ENCODE results near the gene MAGEA4.

MAGEA4 gene

DNA sequence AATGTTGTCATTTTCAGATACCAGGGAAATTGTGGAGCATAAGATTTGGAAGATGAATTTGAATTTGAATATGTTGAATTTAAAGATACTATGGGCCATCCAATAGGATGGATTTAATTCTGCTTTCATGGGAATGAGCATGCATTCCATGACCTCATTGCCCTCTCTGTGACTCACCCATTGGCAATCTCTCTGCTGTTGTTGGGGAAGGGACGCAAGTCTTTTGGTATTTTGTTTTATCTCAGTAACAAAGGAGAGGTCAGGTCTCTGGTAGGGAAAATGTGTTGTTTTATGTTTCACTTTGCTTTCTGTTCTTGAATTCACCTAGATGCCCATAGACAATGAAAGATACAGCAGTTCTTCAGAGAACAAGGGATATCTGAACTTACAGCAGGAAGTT is 42.1 kb upstream of the MAGEA4 start:
- TF ChIP-seq SETDB1 (IDR thresholded peaks at IDR 0.05; ENCODE audit: insufficient read length, low read length) (no peak), GLIS2 (tag by site-specific recombination; IDR thresholded peaks at IDR 0.05) (no peak)
- ChIA-PET CTCF (interaction anchor here (0.8 to 1.6 kb wide), 2 partner anchors 18 to 117 kb away, joined by 3 to 4 read pairs; no protein-coding TSS in a partner anchor), POLR2A (interaction anchor here (1.4 kb wide), 1 partner anchor 103 kb away, joined by 5 read pairs; no protein-coding TSS in a partner anchor)
- no peak overlapping the region for H3K4me3 ChIP-seq (ENCODE audit: low read depth, low read length)
- no peak overlapping the region for H3K27ac ChIP-seq (ENCODE audit: extremely low read depth, low read depth, low read length)
- H3K4me1 ChIP-seq (ENCODE audit: control insufficient read depth, insufficient read depth, low read length), result no peaks in the 10 kb centered on the region
- no peaks in the 10 kb centered on the region for H3K9me3 ChIP-seq (ENCODE audit: control insufficient read depth, insufficient read depth, low read depth, low read length)
- H3K36me3 ChIP-seq (ENCODE audit: control insufficient read depth in 2 of 2, insufficient read depth in 1 of 2, low read length in 2 of 2), result no peaks in the 10 kb centered on the region

DNA sequence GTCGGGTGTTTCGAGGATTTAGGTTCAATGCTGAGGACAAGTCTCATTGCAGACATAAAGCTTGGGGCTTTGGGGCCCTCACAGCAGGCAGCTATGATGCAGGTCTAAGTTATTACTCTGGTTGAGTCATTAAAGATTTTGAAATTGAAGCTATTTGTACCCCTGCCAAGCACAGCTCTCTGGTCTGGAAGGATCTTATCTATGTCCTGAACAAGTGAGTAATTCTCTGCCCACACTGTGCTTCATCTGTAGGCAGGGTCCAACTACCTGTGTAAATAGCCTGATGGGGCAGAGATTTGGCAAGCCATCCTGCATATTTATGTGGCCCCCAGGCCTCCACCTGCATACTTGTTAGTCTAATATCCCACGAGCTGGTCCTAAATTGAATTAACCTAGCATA is 41.4 kb upstream of the MAGEA4 start:
- ChIA-PET CTCF (interaction anchor here (0.6 to 1.6 kb wide), 4 partner anchors 19 to 118 kb away, joined by 3 to 4 read pairs (median 3); no protein-coding TSS in a partner anchor), POLR2A (interaction anchor here (0.9 to 1.4 kb wide), 2 partner anchors 32 to 102 kb away, joined by 3 to 5 read pairs; no protein-coding TSS in a partner anchor)
- Histone ChIP-seq H3K4me3 (ENCODE audit: low read depth, low read length) (no peak overlapping the region), H3K36me3 (ENCODE audit: control insufficient read depth in 2 of 2, insufficient read depth in 1 of 2, low read length in 2 of 2) (no peaks in the 10 kb centered on the region), H3K9me3 (ENCODE audit: control insufficient read depth, insufficient read depth, low read depth, low read length) (no peaks in the 10 kb centered on the region), H3K4me1 (ENCODE audit: control insufficient read depth, insufficient read depth, low read length) (no peaks in the 10 kb centered on the region), H3K27ac (ENCODE audit: extremely low read depth, low read depth, low read length) (no peak overlapping the region)
- TF ChIP-seq HOXC10 (CRISPR knock-in tag; IDR thresholded peaks at IDR 0.05), result no peak
- TF ChIP-seq, protein P1, sequence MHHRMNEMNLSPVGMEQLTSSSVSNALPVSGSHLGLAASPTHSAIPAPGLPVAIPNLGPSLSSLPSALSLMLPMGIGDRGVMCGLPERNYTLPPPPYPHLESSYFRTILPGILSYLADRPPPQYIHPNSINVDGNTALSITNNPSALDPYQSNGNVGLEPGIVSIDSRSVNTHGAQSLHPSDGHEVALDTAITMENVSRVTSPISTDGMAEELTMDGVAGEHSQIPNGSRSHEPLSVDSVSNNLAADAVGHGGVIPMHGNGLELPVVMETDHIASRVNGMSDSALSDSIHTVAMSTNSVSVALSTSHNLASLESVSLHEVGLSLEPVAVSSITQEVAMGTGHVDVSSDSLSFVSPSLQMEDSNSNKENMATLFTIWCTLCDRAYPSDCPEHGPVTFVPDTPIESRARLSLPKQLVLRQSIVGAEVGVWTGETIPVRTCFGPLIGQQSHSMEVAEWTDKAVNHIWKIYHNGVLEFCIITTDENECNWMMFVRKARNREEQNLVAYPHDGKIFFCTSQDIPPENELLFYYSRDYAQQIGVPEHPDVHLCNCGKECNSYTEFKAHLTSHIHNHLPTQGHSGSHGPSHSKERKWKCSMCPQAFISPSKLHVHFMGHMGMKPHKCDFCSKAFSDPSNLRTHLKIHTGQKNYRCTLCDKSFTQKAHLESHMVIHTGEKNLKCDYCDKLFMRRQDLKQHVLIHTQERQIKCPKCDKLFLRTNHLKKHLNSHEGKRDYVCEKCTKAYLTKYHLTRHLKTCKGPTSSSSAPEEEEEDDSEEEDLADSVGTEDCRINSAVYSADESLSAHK (tag by site-specific recombination; IDR thresholded peaks at IDR 0.05), result no peak
- TF ChIP-seq OSR2 (tag by site-specific recombination; IDR thresholded peaks at IDR 0.05), result no peak
- no peak for TF ChIP-seq ZNF837 (tag by site-specific recombination; IDR thresholded peaks at IDR 0.05)
- no peak for TF ChIP-seq SCRT2 (tag by site-specific recombination; IDR thresholded peaks at IDR 0.05)
- TF ChIP-seq ZNF426 (tag by site-specific recombination; IDR thresholded peaks at IDR 0.05), result no peak
- no peak for TF ChIP-seq ZNF16 (tag by site-specific recombination; IDR thresholded peaks at IDR 0.05; ENCODE audit: low read depth)
- TF ChIP-seq, protein P2, sequence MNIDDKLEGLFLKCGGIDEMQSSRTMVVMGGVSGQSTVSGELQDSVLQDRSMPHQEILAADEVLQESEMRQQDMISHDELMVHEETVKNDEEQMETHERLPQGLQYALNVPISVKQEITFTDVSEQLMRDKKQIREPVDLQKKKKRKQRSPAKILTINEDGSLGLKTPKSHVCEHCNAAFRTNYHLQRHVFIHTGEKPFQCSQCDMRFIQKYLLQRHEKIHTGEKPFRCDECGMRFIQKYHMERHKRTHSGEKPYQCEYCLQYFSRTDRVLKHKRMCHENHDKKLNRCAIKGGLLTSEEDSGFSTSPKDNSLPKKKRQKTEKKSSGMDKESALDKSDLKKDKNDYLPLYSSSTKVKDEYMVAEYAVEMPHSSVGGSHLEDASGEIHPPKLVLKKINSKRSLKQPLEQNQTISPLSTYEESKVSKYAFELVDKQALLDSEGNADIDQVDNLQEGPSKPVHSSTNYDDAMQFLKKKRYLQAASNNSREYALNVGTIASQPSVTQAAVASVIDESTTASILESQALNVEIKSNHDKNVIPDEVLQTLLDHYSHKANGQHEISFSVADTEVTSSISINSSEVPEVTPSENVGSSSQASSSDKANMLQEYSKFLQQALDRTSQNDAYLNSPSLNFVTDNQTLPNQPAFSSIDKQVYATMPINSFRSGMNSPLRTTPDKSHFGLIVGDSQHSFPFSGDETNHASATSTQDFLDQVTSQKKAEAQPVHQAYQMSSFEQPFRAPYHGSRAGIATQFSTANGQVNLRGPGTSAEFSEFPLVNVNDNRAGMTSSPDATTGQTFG (tag by site-specific recombination; IDR thresholded peaks at IDR 0.05; ENCODE audit: borderline replicate concordance), result no peak
- TF ChIP-seq ZNF174 (tag by site-specific recombination; IDR thresholded peaks at IDR 0.05), result no peak
- no peak for TF ChIP-seq ZNF843 (tag by site-specific recombination; IDR thresholded peaks at IDR 0.05)
- TF ChIP-seq SETDB1 (IDR thresholded peaks at IDR 0.05; ENCODE audit: insufficient read length, low read length), result no peak
- no peak for TF ChIP-seq ZNF658 (tag by site-specific recombination; IDR thresholded peaks at IDR 0.05)

DNA sequence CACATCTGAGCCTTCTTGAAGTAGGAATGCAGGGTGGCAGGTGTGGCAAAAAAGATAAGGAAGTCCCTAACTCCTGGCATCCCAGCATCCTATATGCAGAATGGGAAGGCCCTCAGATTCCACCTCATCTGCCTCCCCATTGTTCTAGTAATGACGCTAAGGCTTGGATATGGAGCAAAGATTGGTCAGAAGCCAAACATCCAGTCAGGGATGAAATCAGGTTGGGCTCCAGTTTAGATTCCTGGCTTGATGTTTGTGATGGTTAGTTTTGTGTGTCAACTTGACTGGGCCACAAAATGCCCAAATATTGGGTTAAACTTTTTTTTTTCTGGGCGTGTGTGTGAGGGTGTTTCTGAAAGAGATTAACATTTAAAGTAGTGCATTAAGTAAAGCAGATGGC is 39.6 kb upstream of the MAGEA4 start:
- Histone ChIP-seq H3K36me3 (ENCODE audit: control insufficient read depth in 2 of 2, insufficient read depth in 1 of 2, low read length in 2 of 2) (no peaks in the 10 kb centered on the region), H3K4me1 (ENCODE audit: control insufficient read depth, insufficient read depth, low read length) (no peaks in the 10 kb centered on the region), H3K27ac (ENCODE audit: extremely low read depth, low read depth, low read length) (no peak overlapping the region), H3K4me3 (ENCODE audit: low read depth, low read length) (no peak overlapping the region), H3K9me3 (ENCODE audit: control insufficient read depth, insufficient read depth, low read depth, low read length) (no peaks in the 10 kb centered on the region)
- CTCF ChIA-PET, result interaction anchor here (0.7 to 0.8 kb wide), 2 partner anchors 71 to 1313 kb away, joined by 3 to 4 read pairs; no protein-coding TSS in a partner anchor
- POLR2A ChIA-PET, result no interaction called here
- TF ChIP-seq ZNF366 (tag by site-specific recombination; conservative IDR thresholded peaks at IDR 0.05) (no peak), ZNF416 (tag by site-specific recombination; IDR thresholded peaks at IDR 0.05) (no peak), ZFP41 (tag by site-specific recombination; IDR thresholded peaks at IDR 0.05; ENCODE audit: borderline replicate concordance) (no peak), YY2 (tag by site-specific recombination; IDR thresholded peaks at IDR 0.05) (no peak), ZNF701 (tag by site-specific recombination; IDR thresholded peaks at IDR 0.05) (no peak), ZNF658 (tag by site-specific recombination; IDR thresholded peaks at IDR 0.05) (no peak), ZSCAN16 (tag by site-specific recombination; IDR thresholded peaks at IDR 0.05) (no peak), ZNF629 (tag by site-specific recombination; IDR thresholded peaks at IDR 0.05) (no peak)
- TF ChIP-seq, protein P3, sequence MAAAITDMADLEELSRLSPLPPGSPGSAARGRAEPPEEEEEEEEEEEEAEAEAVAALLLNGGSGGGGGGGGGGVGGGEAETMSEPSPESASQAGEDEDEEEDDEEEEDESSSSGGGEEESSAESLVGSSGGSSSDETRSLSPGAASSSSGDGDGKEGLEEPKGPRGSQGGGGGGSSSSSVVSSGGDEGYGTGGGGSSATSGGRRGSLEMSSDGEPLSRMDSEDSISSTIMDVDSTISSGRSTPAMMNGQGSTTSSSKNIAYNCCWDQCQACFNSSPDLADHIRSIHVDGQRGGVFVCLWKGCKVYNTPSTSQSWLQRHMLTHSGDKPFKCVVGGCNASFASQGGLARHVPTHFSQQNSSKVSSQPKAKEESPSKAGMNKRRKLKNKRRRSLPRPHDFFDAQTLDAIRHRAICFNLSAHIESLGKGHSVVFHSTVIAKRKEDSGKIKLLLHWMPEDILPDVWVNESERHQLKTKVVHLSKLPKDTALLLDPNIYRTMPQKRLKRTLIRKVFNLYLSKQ (tag by site-specific recombination; IDR thresholded peaks at IDR 0.05; ENCODE audit: borderline replicate concordance), result no peak
- TF ChIP-seq, protein P4, sequence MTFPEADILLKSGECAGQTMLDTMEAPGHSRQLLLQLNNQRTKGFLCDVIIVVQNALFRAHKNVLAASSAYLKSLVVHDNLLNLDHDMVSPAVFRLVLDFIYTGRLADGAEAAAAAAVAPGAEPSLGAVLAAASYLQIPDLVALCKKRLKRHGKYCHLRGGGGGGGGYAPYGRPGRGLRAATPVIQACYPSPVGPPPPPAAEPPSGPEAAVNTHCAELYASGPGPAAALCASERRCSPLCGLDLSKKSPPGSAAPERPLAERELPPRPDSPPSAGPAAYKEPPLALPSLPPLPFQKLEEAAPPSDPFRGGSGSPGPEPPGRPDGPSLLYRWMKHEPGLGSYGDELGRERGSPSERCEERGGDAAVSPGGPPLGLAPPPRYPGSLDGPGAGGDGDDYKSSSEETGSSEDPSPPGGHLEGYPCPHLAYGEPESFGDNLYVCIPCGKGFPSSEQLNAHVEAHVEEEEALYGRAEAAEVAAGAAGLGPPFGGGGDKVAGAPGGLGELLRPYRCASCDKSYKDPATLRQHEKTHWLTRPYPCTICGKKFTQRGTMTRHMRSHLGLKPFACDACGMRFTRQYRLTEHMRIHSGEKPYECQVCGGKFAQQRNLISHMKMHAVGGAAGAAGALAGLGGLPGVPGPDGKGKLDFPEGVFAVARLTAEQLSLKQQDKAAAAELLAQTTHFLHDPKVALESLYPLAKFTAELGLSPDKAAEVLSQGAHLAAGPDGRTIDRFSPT (tag by site-specific recombination; IDR thresholded peaks at IDR 0.05), result no peak
